Retina (tissue), 1 donor: Measurements from ENCODE around the gene MYO1B.
A peak's percentile ranks its signal among the peaks of the same experiment; 100 is the strongest.

Experiments used
- DNase-seq: peaks from one replicate; pipeline ENCODE4 v3.0.0-alpha.2; 2016

Gene MYO1B

DNA sequence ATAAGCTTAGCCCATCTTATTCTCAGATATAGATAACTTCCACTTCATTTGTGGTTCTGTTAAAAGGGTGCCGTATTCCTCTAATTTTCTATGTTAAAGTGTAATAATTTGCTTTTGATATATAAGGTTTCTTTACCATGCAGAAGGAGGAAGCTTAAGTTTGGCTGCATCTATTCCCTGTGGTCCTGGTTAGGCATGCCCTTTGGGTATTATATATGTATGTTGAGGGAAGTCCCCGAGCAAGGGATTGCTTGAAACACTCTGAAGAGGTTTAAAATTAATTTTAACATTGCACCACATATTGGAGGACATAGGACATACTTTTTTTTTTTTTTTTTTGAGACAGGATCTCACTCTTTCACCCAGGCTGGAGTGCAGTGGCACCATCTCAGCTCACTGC, 16.9 kb upstream of the MYO1B start:
- no peak for DNase-seq

DNA sequence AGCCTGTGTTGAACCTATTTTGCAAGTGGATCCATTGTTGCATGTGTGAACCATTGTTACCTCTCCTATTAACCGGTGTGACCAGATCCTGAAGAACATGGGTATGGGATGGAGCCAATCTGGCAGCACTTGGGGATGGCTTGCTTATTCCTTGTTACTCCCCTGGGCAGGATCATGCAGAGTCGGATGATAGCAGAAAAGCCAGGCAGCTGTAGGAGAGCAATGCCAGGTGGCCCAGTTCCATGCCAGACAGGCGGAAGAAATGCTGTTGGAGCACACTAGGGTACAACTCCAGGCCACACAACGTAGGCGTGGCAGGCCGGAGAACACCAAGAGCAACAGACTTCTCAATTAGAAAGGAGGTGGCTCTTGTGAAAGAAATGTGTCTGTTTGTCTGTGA, 16.3 kb upstream of the MYO1B start:
- DNase-seq: no peak

DNA sequence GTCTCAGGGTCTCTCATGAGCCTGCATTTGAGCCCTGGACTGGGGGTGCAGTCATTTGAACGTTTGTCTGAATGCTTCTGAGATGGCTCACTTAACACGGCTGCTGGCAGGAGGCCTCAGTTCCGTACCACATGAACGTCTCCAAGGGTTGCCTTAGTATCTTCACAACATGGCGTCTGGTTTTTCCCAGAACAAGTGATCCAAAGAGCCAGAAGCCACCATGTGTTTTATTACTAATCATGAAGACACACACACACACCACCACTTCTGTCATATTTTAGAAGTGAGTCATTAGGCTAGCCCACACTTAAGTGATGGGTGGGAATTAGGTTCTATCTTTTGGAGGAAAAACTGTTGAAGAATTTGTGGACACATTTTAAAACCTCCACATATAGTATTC, 15.0 kb upstream of the MYO1B start:
- no peak for DNase-seq

DNA sequence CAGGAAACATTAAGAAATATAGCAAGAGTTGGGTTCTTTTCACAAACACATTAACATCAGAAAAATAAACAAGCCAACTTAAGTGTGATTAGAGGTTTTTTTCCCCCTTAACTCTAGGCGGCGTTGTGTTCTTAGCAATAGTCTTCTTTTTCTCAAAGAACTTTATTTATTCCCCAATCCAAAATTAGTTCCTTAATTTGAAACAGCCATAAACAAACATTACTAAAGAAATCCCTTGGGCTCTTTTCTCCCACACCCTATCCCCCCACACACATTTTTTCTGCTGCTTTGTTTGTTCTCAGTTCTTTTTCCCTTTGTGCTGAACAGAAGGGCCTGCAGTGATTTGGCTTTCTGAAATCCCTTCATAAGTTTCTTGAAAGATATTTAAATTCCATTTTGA, 13.2 kb upstream of the MYO1B start:
- DNase-seq: no peak

DNA sequence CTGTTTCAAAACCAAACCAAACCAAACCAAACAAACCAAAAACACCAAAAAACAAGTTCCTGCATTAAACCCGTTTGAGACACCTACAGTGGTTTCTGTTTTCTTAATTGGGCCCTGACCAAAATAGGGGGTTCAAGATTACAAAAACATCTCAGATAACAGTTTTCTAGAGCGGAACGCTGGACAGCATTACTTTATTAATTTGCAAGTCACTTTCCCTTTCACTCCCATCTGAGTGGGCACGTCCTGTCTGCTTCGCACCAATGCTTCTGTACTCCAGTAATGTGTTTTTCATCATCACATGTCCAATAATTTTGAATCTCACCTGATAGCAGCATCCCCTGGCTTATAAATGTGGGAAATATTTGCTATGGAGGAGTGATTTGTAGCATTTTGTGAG, 11.7 kb upstream of the MYO1B start:
- no peak for DNase-seq

DNA sequence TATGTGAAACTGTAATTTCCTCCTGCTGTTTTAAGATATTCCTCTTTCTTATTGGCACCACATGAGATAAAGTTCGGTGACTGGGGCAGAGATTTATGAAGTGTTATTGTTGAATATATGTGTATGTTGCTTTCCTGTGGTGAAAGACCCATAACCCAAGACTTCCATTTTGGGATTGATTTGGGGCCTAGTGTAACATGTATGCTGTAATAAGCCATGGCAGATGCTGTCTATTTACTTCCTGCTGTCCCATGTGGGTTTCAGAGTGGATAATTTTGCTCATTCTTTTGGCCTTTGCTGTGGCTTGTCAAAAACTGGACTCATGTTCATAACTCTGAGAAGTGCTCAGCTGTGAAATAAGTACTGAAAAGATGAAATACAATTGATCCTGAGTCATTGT, 10.8 kb upstream of the MYO1B start:
- no peak for DNase-seq

DNA sequence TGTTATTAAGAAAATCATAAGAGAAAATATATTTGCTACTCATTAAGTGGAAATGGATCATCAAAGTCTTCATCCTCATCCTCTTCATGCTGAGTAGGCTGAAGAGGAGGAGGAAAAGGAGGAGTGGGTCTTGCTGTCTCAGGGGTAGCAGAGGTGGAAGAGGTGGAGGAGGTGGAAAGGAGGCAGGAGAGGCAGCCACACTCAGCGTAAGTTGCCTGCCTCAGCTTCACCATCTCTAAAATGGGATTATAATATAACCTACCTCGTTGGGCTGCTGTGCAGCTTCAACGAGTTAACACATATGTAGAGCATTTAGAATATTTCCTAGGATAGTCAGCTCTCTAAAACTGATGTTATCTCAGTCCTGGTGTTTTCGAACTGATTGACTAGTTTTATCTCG, 4.3 kb upstream of the MYO1B start:
- no peak for DNase-seq

DNA sequence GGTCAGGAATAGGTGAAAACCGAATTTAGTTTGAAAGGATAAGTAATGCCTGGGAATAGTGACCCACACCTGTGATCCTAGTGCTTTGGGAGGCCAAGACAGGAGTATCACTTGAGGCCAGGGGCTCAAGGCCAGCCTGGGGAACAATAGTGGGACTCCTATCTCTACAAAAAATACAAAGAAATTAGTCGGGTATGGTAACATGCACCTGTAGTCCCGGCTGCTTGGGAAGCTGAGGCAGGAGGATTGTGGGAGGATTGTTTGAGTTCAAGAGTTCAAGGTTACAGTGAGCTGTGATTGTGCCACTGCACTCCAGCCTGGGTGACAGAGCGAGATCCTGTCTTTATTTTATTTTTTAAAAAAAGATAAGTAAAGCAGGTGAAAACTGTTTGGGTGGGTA, 3.8 kb upstream of the MYO1B start:
- no peak for DNase-seq

DNA sequence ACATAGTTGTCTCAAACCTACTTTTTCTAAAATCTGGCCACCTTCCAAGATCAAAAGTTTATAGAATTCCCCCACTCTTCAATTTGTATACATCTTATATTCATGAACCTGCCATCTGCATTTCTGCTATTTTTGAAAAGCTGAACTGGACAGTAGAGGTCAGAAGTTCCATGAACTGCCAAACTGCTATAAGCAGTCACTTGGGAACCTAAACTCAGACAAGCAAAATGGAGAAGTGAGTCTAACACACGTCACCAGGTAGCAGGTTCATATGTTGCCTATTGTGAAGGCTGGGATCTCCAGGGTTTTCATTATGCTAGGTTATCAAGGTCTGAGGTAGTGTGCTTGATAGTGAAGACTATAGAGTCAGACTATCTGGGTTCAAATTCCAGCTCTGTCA, 2.0 kb upstream of the MYO1B start:
- DNase-seq: no peak

DNA sequence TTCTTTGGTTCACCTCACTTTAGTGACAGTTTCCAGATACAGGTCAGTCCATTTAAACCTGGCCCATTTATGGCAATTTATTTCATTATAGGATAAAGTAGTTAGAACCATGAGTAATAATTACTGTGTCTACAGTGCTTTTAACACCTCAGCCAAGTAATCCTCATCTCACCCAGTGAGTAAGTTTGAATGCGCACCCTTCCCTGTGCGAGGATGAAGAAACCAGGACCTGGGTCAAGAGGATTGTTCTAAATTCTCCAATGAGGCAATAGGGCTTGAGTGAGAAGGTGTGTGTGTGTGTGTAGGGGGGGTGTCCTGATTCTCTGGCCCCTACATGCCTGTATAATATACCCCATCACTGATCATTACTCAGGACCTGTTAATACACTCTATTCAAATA, 854 bp upstream of the MYO1B start:
- no peak for DNase-seq

DNA sequence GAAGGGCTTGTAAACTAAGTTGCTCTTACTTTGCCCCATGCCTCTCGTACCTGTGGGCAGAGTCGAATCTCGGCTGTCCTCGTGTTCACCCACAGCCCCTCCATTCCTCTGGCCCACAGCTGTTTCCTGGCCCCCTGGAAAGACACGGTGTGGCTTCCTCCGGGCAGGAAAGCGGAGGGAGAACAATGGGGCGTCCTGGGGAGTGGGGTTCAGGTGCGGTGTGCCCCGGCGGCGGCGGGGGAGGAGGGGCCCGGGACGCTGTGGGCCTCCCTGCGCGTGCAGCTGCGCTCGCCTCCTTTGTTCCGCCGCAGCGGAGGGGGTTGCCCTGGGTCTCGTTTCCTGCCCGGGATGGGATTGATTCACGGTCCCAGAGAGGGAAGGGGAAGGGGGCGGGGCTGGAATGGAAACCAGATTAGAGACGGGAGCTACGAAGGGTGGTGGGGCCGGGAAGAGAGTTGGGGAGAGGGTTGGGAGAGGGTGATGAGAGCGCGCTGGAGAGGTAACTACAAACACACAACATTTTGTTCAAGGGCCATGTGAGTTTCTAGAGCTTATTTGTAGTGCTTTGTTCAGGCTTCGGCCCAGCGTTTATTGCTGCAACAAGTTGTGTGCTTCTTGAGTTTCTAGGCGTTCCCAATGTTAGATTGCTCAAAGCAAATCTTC, 796 bp downstream of the MYO1B start:
- peak; percentile 71 for DNase-seq

DNA sequence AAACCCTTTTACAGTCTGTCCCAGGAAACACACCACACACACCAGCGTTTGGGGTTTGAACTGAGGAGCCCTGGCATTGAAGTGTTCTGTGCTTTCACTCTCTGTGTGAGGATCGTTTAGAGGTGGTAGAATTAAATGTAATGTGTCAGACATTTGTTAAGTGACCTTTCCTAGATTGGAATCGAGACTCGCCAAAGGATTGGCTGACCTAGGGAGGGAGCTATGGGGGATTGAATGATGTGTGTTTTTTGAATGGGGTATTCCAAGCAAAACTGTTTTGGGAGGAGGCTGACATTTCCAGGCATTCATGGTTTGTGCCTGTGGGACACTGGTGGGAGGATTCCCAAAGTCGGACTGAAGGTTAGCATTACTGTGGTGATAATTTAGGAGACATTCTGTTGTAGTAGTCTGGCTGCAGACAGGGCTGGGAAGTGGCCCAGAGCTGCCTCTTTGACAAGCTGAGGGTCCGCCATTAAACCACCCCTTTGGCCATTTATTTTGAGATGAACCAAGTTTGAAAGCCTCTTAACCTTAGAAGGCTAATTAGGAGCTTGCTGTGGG, 1.7 kb downstream of the MYO1B start:
- peak; percentile 35 for DNase-seq

DNA sequence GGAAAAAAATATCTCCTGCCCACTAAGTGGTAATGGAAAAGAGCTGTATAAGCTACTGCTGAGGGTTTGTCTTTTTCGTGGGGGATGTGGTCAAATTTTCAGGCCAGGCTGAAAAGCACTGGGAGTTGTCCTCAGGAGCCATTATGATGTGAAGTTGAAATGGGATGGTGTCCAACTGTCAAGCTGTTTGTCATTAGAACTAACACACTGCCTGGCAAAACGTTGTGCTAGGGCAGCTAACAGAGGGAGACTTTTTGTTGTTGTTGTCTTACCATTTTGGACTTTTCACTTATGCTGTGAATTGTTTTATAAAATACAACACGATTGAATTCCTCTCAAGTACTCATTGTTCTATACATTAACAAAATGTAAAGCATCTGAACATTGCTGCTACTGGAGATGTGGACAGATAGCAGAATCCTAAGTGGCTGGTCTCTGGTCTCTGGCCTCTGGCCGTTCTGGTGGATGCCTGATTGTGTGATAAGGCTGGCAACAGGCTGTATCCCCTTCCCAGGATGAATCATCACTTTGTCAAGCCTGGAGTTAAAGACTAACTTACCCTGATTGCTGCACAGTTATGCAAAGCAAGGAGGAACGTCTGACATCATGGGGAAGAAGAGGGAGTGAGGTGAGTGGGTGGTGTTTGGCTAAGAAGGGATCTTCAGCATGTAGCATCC, 2.3 kb downstream of the MYO1B start:
- no peak for DNase-seq

DNA sequence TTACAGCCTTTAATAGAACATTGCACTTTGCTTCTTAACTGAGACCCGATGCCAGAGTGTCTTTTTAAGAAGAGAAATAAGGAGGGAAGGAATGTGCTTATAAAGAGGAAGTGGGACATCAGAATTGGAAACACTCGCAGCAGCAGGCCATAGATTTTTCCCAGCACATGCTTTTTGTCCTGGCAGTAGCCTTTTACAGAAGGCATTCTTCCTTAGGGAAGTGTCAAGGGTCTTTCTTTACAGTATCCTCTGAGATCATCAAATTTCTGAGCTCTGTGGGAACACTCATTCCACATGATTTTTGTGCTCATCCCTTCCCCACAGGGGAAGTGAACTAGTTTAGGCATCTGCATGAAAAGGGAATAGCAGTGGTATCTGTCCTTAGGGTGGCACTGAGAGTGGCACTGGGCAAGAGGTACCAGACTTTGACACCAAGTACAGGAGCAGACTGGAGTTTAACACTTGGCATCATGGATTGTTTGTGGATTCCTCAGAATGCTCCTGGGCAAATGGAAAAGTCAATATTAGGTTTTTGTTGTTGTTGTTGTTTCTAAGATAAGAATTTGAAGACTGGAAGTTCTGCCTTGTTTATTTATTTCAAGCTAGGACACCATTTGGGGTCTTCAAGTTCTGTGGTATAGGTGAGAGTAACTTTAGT, 4.1 kb downstream of the MYO1B start:
- no peak for DNase-seq

DNA sequence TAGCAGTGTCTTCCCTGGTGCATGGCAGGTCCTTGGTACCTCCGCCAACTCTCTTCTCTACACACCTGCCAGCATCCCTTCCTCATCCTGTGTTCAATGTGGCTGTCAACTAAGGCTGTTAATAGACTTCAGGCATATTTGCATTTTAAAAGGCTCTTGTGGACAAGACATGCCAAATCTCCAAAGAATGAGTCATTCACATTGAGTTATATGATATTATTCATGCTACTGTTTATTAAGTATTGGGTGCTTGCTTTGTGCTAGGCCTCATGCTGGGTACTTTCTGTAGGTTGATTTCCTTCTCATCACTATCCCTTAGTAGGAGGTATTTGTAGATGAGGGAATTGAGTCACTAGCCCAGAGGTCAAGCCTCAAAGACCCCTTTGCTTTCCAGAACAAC, 5.2 kb downstream of the MYO1B start:
- no peak for DNase-seq

DNA sequence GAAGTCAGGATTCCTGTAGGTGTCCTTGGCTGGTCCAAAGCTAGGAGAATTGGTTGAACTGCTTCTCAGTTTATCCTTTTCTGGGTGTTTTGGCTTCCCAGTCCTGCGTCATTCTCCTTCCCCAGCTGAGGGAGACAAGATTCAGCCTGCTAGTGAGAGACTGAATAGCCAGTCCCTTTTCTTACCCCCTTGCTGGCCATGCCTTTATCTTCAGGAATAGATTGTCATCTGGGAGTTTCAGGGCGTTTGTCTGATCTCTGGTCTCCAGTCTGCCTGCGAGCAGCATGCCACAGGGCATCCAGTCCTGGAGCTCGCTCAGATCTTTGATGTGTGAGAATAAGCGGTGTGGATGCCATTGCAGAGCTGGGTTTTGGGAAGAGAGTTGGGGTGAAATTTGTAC, 5.8 kb downstream of the MYO1B start:
- no peak for DNase-seq

DNA sequence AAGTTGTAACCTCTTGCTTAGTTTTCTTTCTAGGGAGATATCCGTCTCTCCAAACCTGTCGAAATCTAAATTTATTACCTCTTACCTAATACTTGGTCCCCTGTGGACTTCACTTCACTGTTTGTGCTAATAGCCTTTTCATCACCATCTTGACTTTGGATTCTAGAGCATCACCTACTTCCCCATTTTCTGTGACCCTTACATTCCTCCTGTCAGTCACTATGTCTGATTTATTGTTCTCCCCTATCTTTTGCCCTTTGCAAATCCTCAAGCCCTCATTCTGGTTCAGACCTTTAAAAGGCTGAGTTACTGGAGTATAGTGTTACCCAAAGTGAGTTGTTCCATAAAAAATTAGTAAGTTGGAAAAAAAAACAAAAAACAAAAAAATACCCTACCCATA, 7.5 kb downstream of the MYO1B start:
- DNase-seq: no peak

DNA sequence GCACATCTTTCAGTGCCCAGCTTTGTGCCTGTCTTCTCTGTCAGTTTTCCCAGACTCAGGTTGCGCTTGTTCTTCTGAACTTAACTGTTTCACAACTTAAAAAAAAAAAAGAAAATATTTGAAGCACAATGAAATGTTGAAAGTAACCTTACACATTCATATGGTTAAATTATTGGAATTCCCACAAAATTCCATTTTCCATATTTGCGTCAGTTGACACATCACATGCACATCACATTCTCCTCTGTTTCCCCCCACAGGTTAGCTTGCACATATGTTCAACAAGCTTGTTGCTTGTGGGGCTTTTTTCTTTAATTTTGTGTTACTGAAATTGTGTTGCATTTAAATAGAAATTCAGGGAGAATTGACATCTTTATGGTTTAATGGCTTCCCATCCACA, 8.3 kb downstream of the MYO1B start:
- no peak for DNase-seq

DNA sequence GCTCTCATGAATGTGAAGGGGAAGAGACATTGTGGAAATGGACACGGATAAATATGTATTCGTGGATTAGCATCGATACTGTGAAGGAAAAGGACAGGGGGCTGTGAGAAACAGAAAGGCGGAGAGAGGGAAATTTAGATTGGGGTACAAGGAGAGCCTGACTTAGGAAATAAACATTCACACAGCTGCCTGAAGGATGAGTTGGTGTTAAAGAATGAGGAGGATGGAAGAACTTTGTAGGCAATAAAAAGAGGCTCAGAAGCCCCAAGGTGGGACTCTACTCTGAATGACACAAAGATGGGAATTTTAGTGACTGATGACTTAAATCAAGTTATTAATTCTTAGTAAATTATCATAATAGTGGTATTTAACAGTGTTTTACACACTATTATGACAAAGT, 10.1 kb downstream of the MYO1B start:
- DNase-seq: no peak

DNA sequence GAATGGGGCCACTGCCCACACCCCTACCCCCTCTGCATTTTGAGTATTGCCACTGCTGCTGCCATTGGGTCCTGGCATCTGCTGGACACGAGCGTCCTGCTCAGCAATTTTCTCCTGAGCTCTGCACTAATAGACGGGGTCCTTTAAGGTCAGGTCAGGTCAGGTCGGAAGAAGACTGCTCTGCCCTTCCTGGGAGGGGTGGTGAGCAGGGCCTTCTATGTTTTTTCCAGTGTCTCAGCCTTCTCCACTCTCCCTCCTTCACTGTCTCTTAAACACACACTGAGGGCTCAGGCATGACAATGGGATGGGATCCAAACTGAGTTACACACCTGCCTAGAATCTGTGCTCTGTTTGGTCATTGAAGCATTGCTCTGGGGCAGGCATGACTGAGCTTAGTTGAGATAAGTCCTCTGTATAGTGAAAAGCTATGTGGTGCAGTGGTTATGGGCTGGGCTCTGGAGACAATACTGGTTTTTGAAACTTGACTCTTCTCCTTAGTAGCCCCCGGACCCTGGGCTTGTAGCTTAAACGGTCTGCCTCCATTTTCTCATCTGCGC, 10.6 kb downstream of the MYO1B start:
- no peak for DNase-seq

DNA sequence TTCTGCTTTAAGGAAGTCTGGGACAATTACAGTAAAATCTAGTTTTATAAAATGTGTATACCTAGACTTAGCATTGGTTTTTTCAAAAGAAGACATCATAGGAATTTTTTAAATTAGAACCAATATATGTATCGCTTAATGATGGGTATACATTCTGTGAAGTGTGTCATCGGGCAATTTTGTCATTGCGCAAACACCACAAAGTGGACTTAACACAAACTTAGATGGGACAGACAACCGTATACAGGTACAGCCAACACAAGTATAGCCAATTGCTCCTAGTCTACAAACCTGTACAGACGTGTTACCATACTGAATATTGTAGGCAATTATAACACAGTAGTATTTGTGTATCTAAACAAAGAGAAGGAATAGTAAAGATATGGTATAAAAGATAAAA, 12.7 kb downstream of the MYO1B start:
- DNase-seq: no peak

DNA sequence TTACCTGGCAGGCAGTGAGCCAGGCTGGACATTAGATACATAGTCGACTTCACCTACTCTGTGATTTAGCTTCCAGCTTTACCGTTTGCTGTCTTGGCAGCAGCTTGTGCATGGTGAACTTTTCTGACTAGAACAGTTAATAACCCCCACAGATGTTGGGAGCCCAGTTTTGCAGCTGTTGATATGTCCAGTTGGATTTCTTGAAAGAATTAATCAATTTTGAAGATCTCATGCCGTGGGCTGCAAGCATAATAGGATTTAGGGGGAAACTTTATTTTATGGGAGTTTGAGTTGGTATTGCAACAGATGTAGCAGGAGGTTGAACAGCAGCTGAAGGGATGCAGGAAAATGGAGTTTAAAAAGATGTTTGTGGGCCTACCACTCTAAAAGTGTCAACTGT, 13.8 kb downstream of the MYO1B start:
- no peak for DNase-seq

DNA sequence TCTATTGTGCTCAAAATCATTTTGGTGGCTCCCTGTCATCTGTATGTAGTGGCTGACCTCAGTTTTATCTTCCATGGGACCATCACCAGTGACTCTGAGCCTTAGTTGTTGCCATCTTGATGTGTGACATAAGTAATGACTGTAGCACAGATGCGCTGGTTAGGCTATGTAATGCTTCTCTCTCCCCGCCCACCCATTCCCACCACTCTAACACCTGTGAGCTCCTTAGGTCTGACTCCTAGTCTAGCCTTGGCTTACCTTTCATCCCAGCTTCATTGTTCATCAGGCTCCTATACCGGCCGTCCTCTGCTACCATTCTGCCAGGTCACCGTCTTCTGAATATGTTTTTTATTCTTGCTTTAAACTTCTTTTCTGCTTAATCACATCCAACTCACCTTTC, 17.2 kb downstream of the MYO1B start:
- DNase-seq: no peak

DNA sequence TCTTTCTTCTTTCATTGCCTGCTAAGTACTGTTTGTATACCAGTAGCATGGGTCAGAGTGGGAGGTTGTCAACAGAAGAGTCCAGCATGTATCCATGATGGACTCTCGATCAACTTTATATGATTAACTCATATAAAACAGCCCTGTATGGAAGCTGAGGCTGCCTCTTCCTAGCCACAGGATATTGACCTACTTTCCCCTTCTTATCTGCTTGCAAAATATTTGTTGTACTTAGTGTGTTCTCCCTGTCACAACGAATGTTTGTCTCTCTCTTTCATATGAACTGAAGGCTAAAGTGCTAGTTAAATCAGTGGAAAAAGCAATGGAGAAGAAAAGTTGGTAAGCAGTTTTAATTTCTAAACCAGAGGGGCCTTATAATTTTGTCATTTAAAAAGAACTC, 17.8 kb downstream of the MYO1B start:
- DNase-seq: peak; percentile 49
